Measurements from ENCODE around the gene FAM3B.

DNA sequence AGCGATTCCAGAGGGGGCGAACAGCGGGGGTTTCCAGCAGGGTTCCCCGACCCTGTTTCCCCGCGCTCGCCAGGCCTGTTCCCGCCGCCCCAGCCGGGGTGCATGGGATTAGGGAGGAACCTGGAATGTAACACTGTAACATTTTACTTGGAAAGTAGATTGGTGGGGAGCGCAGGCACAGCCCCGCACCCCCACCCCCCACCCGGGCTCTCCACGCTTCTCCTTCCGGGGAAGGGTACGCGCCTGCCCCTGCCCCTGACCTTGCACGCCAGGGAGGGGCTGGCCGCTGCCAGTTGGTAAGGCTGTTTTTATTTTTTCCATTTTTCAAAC is 427 bp downstream of the FAM3B start:
- TF ChIP-seq PHF8 (IDR thresholded peaks at IDR 0.05; ENCODE audit: borderline replicate concordance, low read length) (no peak), TCF7L2 (IDR thresholded peaks at IDR 0.05; ENCODE audit: low read depth, low read length) (no peak), MYC (IDR thresholded peaks at IDR 0.05; ENCODE audit: low read depth, low read length) (no peak), MYC (CRISPR knock-in tag; IDR thresholded peaks at IDR 0.05; ENCODE audit: borderline replicate concordance, low read depth) (no peak), TBP (optimal IDR thresholded peaks at IDR 0.05; ENCODE audit: low read depth, low read length) (no peak), HMGXB4 (CRISPR knock-in tag; IDR thresholded peaks at IDR 0.05) (no peak), SIN3A (IDR thresholded peaks at IDR 0.05; ENCODE audit: borderline replicate concordance in 2 of 2, control insufficient read depth in 1 of 2, low read depth in 2 of 2, low read length in 2 of 2) (no peak), POLR2A (conservative IDR thresholded peaks at IDR 0.05) (no peak), RCOR1 (IDR thresholded peaks at IDR 0.05; ENCODE audit: borderline replicate concordance in 1 of 2, low read depth in 2 of 2, low read length in 2 of 2) (no peak), ARID4B (CRISPR knock-in tag; IDR thresholded peaks at IDR 0.05) (no peak)
- TF ChIP-seq, protein P1, sequence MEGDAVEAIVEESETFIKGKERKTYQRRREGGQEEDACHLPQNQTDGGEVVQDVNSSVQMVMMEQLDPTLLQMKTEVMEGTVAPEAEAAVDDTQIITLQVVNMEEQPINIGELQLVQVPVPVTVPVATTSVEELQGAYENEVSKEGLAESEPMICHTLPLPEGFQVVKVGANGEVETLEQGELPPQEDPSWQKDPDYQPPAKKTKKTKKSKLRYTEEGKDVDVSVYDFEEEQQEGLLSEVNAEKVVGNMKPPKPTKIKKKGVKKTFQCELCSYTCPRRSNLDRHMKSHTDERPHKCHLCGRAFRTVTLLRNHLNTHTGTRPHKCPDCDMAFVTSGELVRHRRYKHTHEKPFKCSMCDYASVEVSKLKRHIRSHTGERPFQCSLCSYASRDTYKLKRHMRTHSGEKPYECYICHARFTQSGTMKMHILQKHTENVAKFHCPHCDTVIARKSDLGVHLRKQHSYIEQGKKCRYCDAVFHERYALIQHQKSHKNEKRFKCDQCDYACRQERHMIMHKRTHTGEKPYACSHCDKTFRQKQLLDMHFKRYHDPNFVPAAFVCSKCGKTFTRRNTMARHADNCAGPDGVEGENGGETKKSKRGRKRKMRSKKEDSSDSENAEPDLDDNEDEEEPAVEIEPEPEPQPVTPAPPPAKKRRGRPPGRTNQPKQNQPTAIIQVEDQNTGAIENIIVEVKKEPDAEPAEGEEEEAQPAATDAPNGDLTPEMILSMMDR (IDR thresholded peaks at IDR 0.05 in 2 of 3, conservative IDR thresholded peaks at IDR 0.05 in 1 of 3; ENCODE audit: insufficient read depth in 2 of 3, low read depth in 1 of 3, low read length in 3 of 3): no peak
- TF ChIP-seq, protein P2, sequence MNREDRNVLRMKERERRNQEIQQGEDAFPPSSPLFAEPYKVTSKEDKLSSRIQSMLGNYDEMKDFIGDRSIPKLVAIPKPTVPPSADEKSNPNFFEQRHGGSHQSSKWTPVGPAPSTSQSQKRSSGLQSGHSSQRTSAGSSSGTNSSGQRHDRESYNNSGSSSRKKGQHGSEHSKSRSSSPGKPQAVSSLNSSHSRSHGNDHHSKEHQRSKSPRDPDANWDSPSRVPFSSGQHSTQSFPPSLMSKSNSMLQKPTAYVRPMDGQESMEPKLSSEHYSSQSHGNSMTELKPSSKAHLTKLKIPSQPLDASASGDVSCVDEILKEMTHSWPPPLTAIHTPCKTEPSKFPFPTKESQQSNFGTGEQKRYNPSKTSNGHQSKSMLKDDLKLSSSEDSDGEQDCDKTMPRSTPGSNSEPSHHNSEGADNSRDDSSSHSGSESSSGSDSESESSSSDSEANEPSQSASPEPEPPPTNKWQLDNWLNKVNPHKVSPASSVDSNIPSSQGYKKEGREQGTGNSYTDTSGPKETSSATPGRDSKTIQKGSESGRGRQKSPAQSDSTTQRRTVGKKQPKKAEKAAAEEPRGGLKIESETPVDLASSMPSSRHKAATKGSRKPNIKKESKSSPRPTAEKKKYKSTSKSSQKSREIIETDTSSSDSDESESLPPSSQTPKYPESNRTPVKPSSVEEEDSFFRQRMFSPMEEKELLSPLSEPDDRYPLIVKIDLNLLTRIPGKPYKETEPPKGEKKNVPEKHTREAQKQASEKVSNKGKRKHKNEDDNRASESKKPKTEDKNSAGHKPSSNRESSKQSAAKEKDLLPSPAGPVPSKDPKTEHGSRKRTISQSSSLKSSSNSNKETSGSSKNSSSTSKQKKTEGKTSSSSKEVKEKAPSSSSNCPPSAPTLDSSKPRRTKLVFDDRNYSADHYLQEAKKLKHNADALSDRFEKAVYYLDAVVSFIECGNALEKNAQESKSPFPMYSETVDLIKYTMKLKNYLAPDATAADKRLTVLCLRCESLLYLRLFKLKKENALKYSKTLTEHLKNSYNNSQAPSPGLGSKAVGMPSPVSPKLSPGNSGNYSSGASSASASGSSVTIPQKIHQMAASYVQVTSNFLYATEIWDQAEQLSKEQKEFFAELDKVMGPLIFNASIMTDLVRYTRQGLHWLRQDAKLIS (CRISPR knock-in tag; IDR thresholded peaks at IDR 0.05): no peak
